HepG2 (cell line): ENCODE data around the gene NAA38. TPM values are rescaled to one million over a fixed set of nuclear protein-coding genes. Genes with fewer than 3 reads are reported as not detected.

ENCODE experiments used
- ATAC-seq: fragments of 200-7000 bp; cut with Tn5 transposase; 3 replicates; pipeline ENCODE4 v1.9.1; 2020; ENCODE audit warnings: mild to moderate bottlenecking, moderate library complexity
- BruUV-seq: library from RNA; stranded (reverse); fragments of 400-500 nt; replicated peaks from 2 replicates; lab custom pipeline; 2021; lab: Mats Ljungman, UMichigan
- CTCF ChIA-PET: fragments of 300-600 bp; formaldehyde crosslinking; extraction: SDS; loops from one replicate; lab custom pipeline; 2021; ENCODE audit warnings: low total read pairs, inconsistent platforms, low intra/inter-chr PET ratio; lab: Yijun Ruan, JAX
- POLR2A ChIA-PET: fragments of 350-600 bp; sonication (Branson Sonifier 250); formaldehyde crosslinking; loops from one replicate; lab custom pipeline; 2020; ENCODE audit warnings: antibody characterized with exemption, inconsistent platforms; lab: Yijun Ruan, JAX
- DNase-seq: peaks from one replicate; pipeline ENCODE4 v3.0.0-alpha.2; 2015; ENCODE audit warnings: low spot score
- FAIRE-seq: peaks from 3 replicates; lab custom pipeline; 2011; peaks lifted over from hg19 to GRCh38; lab: Jason Lieb, UNC
- H2AFZ ChIP-seq: one replicate; pipeline ENCODE4 v1.6.1; 2011; ENCODE audit warnings: low read length, inconsistent platforms
- H3K27ac ChIP-seq: fragments of 300-600 bp; 3 replicates; pipeline ENCODE4 v1.8.0; 2011; ENCODE audit warnings: mixed run types, mild to moderate bottlenecking, mixed read lengths, low read length, inconsistent platforms; ENCODE audit not compliant: insufficient read depth; ENCODE audit errors: extremely low read length
- H3K27me3 ChIP-seq, 2 experiments: fragments of 200-600 bp in 1 of 2; 2 replicates in 1 of 2; 3 replicates in 1 of 2; pipeline versions ENCODE4 v1.6.0 to v1.8.0; 2011; ENCODE audit warnings: low read length in 2 of 2, mild to moderate bottlenecking in 2 of 2, moderate library complexity in 2 of 2, inconsistent platforms in 1 of 2; ENCODE audit not compliant: insufficient read depth in 2 of 2, control insufficient read depth in 1 of 2
- H3K36me3 ChIP-seq, 2 experiments: fragments of 200-600 bp in 1 of 2; replicated peaks in 1 of 2; 2 replicates in 1 of 2; 3 replicates in 1 of 2; pipeline versions ENCODE4 v1.5.1 to v1.8.0; 2011; ENCODE audit warnings: low read length in 2 of 2, inconsistent platforms in 1 of 2; ENCODE audit not compliant: insufficient read depth in 2 of 2, control insufficient read depth in 1 of 2
- H3K4me1 ChIP-seq: 2 replicates; pipeline ENCODE4 v1.5.1; 2012; ENCODE audit warnings: low read length, inconsistent platforms; ENCODE audit not compliant: insufficient read depth
- H3K4me2 ChIP-seq: 2 replicates; pipeline ENCODE4 v1.6.0; 2011; ENCODE audit warnings: low read depth, low read length, inconsistent platforms
- H3K4me3 ChIP-seq, 3 experiments: fragments of 200-600 bp in 1 of 3; sonication (generic), shearing (Covaris generic) in 1 of 3; replicated peaks in 1 of 3; 2 replicates each; pipeline ENCODE4 v1.5.1; 2011 to 2016; ENCODE audit warnings: low read length in 3 of 3, inconsistent platforms in 2 of 3, low read depth in 2 of 3, mild to moderate bottlenecking in 2 of 3, control low read depth in 1 of 3, mixed read lengths in 1 of 3; ENCODE audit not compliant: insufficient read depth in 1 of 3
- H3K79me2 ChIP-seq: one replicate; pipeline ENCODE4 v1.6.1; 2011; ENCODE audit warnings: low read length, inconsistent platforms; ENCODE audit not compliant: insufficient read depth
- H3K9ac ChIP-seq: 2 replicates; pipeline ENCODE4 v1.6.0; 2011; ENCODE audit warnings: mild to moderate bottlenecking, low read depth, low read length, inconsistent platforms; ENCODE audit not compliant: insufficient read depth
- H3K9me3 ChIP-seq: 2 replicates; pipeline ENCODE4 v1.5.1; 2012; ENCODE audit warnings: mild to moderate bottlenecking, low read length
- H4K20me1 ChIP-seq: 2 replicates; pipeline ENCODE4 v1.6.0; 2011; ENCODE audit warnings: inconsistent platforms, mild to moderate bottlenecking, low read length, moderate library complexity; ENCODE audit not compliant: insufficient read depth
- CERS6 ChIP-seq: sonication (generic); formaldehyde crosslinking; IDR thresholded peaks from 2 replicates; pipeline ENCODE4 v1.5.0; 2020; ENCODE audit warnings: missing genetic modification reagents
- DR1 ChIP-seq: sonication (generic); formaldehyde crosslinking; IDR thresholded peaks from 2 replicates; pipeline ENCODE4 v1.8.0; 2021; ENCODE audit warnings: mild to moderate bottlenecking, missing genetic modification reagents, inconsistent platforms
- PRPF4 ChIP-seq: fragments of 200-400 bp; formaldehyde crosslinking; IDR thresholded peaks from 2 replicates; pipeline ENCODE4 v1.6.1; 2016; ENCODE audit warnings: low read length, low read depth; ENCODE audit not compliant: poor library complexity, severe bottlenecking
- SMC3 ChIP-seq: IDR thresholded peaks from 2 replicates; pipeline ENCODE4 v1.6.1; 2011; ENCODE audit warnings: low read length, improper control_type of control experiment
- SRY ChIP-seq: sonication (generic); formaldehyde crosslinking; IDR thresholded peaks from 2 replicates; pipeline ENCODE4 v1.8.0; 2022; ENCODE audit warnings: mild to moderate bottlenecking, missing genetic modification reagents
- ZNF17 ChIP-seq: sonication (generic); formaldehyde crosslinking; IDR thresholded peaks from 2 replicates; pipeline ENCODE4 v1.5.0; 2020; ENCODE audit warnings: mild to moderate bottlenecking, missing genetic modification reagents
- ZNF441 ChIP-seq: sonication (generic); formaldehyde crosslinking; IDR thresholded peaks from 2 replicates; pipeline ENCODE4 v1.7.0; 2021; ENCODE audit warnings: missing genetic modification reagents, borderline replicate concordance
- ZNF660 ChIP-seq: sonication (generic); formaldehyde crosslinking; IDR thresholded peaks from 2 replicates; pipeline ENCODE4 v1.5.1; 2020; ENCODE audit warnings: mild to moderate bottlenecking, low read depth, missing genetic modification reagents, borderline replicate concordance
- ZNF772 ChIP-seq: sonication (generic); formaldehyde crosslinking; IDR thresholded peaks from 2 replicates; pipeline ENCODE4 v1.5.0; 2020; ENCODE audit warnings: mild to moderate bottlenecking, missing genetic modification reagents
- WGBS: methylation state at CpG from one replicate; pipeline ENCODE4 v1.1.6; 2017; ENCODE audit warnings: low lambda C conversion rate; 5-methylcytosine and 5-hydroxymethylcytosine counted together
- in situ Hi-C: cut with HindIII; loops from 2 replicates; pipeline ENCODE4 v1.10.0; 2017; ENCODE audit warnings: low pct_unique_long_range_greater_than_20kb; ENCODE audit not compliant: extremely low pct_ligation_motif_present
- intact Hi-C: fragments of 100-400 bp; cut with micrococcal nuclease; formaldehyde crosslinking; loops from one replicate; pipeline ENCODE4 v1.10.0; 2022; ENCODE audit not compliant: unreplicated experiment
- polyA plus RNA-seq, 8 experiments: library from polyadenylated mRNA; depleted of rRNA in 3 of 8; stranded (reverse) in 7 of 8; unstranded in 1 of 8; fragments of >200 nt; fragmentation: Illumina TruSeq in 4 of 8; extraction: Trizol in 4 of 8; gene quantifications; 2 replicates each; pipeline versions ENCODE4 v1.2.1 to v1.2.3, GENCODE V29; 2011 to 2016; ENCODE audit warnings: low read depth in 4 of 8, missing spikeins in 1 of 8, mixed read lengths in 1 of 8; ENCODE audit not compliant: insufficient read depth in 1 of 8
- total RNA-seq, 5 experiments: library from RNA; depleted of rRNA; stranded (reverse); fragments of >200 nt; fragmentation: Illumina TruSeq; extraction: Trizol; gene quantifications; 2 replicates each; pipeline ENCODE4 v1.2.3, GENCODE V29; 2016; ENCODE audit warnings: low read depth in 1 of 5
- TF ChIP-seq, protein P1 (sequence below): IDR thresholded peaks from 2 replicates; pipeline ENCODE4 v1.6.1; 2016; ENCODE audit warnings: low read depth, missing genetic modification reagents, missing compliant biosample characterization
- TF ChIP-seq, protein P2 (sequence below): sonication (generic); formaldehyde crosslinking; IDR thresholded peaks from 2 replicates; pipeline ENCODE4 v1.4.0; 2020; ENCODE audit warnings: missing genetic modification reagents
- TF ChIP-seq, protein P3 (sequence below): sonication (generic); formaldehyde crosslinking; IDR thresholded peaks from 2 replicates; pipeline ENCODE4 v1.4.0; 2020; ENCODE audit warnings: low read depth, mild to moderate bottlenecking, missing genetic modification reagents

The NAA38 gene
- total and polyA plus RNA-seq, 2 of the 13 experiments (the other 11 are each of a cell fraction or from before 2014, with no cell fraction given): 46.9 to 91.6 TPM

- H3K27me3 ChIP-seq: no peaks in the 10 kb centered on the region; a peak in 1 of 5 replicates
- peaks cover under 1 to 3% of the 10 kb centered on the region in 2 experiments; a peak in 1 of 5 replicates for H3K36me3 ChIP-seq
- no peaks in the 10 kb centered on the region for H4K20me1 ChIP-seq
- H3K27ac ChIP-seq: peak within 1 kb of the TSS; percentile 94
- no peak for FAIRE-seq
- H3K4me1 ChIP-seq: peaks cover 56% of the 10 kb centered on the region
- peak within 1 kb of the TSS; percentile 80 for H3K9ac ChIP-seq
- intact Hi-C loops (loop anchor here (2.0 kb wide), 1 partner anchor 21 kb away; no protein-coding TSS in a partner anchor), in situ Hi-C loops (loop anchor here (5.0 kb wide), 1 partner anchor 39 kb away; no protein-coding TSS in a partner anchor)
- ChIA-PET POLR2A (interaction anchor here (0.6 to 3.1 kb wide), 19 partner anchors 11 to 562 kb away, joined by 3 to 104 read pairs (median 5); partner anchors contain the start of genes CHD3, CNTROB, KDM6B and RNF227), CTCF (interaction anchor here (2.0 to 3.3 kb wide), 2 partner anchors 35 to 40 kb away, joined by 9 read pairs; no protein-coding TSS in a partner anchor)
- H3K4me3 ChIP-seq: peak within 1 kb of the TSS; percentile 70 to 83 (median 83)
- peak; percentile 37 for ATAC-seq
- DNase-seq: peak; percentile 90
- H3K4me2 ChIP-seq: peak within 1 kb of the TSS; percentile 98
- peak within 1 kb of the TSS; percentile 88 for H2AFZ ChIP-seq
- WGBS: 0% methylated on average over 21 of the region's 48 CpGs
- BruUV-seq: no TSS peak
- H3K9me3 ChIP-seq: no peaks in the 10 kb centered on the region
- H3K79me2 ChIP-seq: peaks cover 8% of the 10 kb centered on the region
- TF ChIP-seq PRPF4 (no peak), DR1 (CRISPR knock-in tag) (peak; percentile 53; the same call in 1 of the 2 replicates), CERS6 (CRISPR knock-in tag) (no peak), SRY (CRISPR knock-in tag) (0 out of 2 replicates have a peak, but pooled peaks have one; percentile 62), ZNF17 (CRISPR knock-in tag) (no peak; the same call in 1 of the 2 replicates), ZNF441 (CRISPR knock-in tag) (peak; percentile 32; the same call in 1 of the 2 replicates), SMC3 (peak; percentile 15; the same call in 1 of the 2 replicates), ZNF772 (CRISPR knock-in tag) (peak; percentile 10; the same call in 1 of the 2 replicates), ZNF660 (CRISPR knock-in tag) (no peak)
- TF ChIP-seq, protein P1, sequence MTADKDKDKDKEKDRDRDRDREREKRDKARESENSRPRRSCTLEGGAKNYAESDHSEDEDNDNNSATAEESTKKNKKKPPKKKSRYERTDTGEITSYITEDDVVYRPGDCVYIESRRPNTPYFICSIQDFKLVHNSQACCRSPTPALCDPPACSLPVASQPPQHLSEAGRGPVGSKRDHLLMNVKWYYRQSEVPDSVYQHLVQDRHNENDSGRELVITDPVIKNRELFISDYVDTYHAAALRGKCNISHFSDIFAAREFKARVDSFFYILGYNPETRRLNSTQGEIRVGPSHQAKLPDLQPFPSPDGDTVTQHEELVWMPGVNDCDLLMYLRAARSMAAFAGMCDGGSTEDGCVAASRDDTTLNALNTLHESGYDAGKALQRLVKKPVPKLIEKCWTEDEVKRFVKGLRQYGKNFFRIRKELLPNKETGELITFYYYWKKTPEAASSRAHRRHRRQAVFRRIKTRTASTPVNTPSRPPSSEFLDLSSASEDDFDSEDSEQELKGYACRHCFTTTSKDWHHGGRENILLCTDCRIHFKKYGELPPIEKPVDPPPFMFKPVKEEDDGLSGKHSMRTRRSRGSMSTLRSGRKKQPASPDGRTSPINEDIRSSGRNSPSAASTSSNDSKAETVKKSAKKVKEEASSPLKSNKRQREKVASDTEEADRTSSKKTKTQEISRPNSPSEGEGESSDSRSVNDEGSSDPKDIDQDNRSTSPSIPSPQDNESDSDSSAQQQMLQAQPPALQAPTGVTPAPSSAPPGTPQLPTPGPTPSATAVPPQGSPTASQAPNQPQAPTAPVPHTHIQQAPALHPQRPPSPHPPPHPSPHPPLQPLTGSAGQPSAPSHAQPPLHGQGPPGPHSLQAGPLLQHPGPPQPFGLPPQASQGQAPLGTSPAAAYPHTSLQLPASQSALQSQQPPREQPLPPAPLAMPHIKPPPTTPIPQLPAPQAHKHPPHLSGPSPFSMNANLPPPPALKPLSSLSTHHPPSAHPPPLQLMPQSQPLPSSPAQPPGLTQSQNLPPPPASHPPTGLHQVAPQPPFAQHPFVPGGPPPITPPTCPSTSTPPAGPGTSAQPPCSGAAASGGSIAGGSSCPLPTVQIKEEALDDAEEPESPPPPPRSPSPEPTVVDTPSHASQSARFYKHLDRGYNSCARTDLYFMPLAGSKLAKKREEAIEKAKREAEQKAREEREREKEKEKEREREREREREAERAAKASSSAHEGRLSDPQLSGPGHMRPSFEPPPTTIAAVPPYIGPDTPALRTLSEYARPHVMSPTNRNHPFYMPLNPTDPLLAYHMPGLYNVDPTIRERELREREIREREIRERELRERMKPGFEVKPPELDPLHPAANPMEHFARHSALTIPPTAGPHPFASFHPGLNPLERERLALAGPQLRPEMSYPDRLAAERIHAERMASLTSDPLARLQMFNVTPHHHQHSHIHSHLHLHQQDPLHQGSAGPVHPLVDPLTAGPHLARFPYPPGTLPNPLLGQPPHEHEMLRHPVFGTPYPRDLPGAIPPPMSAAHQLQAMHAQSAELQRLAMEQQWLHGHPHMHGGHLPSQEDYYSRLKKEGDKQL: no peak
- TF ChIP-seq, protein P2, sequence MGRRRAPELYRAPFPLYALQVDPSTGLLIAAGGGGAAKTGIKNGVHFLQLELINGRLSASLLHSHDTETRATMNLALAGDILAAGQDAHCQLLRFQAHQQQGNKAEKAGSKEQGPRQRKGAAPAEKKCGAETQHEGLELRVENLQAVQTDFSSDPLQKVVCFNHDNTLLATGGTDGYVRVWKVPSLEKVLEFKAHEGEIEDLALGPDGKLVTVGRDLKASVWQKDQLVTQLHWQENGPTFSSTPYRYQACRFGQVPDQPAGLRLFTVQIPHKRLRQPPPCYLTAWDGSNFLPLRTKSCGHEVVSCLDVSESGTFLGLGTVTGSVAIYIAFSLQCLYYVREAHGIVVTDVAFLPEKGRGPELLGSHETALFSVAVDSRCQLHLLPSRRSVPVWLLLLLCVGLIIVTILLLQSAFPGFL (CRISPR knock-in tag): no peak
- TF ChIP-seq, protein P3, sequence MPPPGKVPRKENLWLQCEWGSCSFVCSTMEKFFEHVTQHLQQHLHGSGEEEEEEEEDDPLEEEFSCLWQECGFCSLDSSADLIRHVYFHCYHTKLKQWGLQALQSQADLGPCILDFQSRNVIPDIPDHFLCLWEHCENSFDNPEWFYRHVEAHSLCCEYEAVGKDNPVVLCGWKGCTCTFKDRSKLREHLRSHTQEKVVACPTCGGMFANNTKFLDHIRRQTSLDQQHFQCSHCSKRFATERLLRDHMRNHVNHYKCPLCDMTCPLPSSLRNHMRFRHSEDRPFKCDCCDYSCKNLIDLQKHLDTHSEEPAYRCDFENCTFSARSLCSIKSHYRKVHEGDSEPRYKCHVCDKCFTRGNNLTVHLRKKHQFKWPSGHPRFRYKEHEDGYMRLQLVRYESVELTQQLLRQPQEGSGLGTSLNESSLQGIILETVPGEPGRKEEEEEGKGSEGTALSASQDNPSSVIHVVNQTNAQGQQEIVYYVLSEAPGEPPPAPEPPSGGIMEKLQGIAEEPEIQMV: peak; percentile 95
Observed at GRCh38 chr17:7857713-7858521, 558 bp upstream of the NAA38 start, which contains the start of gene CYB5D1. Gene CYB5D1 (plus strand): TSS chr17:7858003. CDS start chr17:7858135, 132 bp downstream.
